K562 (cell line): ENCODE data around the gene KNDC1. TPM values are rescaled to one million over a fixed set of nuclear protein-coding genes. Genes with fewer than 3 reads are reported as not detected.
A peak's percentile ranks its signal among the peaks of the same experiment; 100 is the strongest.

Experiments used
- ATAC-seq: fragments of 200-7000 bp; cut with Tn5 transposase; 3 replicates; pipeline ENCODE4 v1.9.1; 2020; ENCODE audit warnings: moderate library complexity
- BruUV-seq: library from RNA; stranded (reverse); fragments of 400-500 nt; replicated peaks from 2 replicates; lab custom pipeline; 2021; lab: Mats Ljungman, UMichigan
- CTCF ChIA-PET: fragments of 300-600 bp; formaldehyde crosslinking; extraction: SDS; loops from one replicate; lab custom pipeline; 2021; ENCODE audit warnings: low intra/inter-chr PET ratio; lab: Yijun Ruan, JAX
- POLR2A ChIA-PET: fragments of 300-600, 350-650 bp; sonication (Branson Sonifier 250); formaldehyde crosslinking; extraction: SDS; loops from one replicate; lab custom pipeline; 2021; ENCODE audit warnings: antibody characterized with exemption, inconsistent platforms; lab: Yijun Ruan, JAX
- DNase-seq, 4 experiments: peaks; one replicate each; pipeline versions ENCODE4 v3.0.0 to v3.0.0-alpha.2; 2011 to 2018; ENCODE audit warnings: low spot score in 3 of 4, mixed read lengths in 3 of 4; ENCODE audit errors: extremely low read depth in 1 of 4
- FAIRE-seq: peaks from 2 replicates; lab custom pipeline; 2011; peaks lifted over from hg19 to GRCh38; lab: Jason Lieb, UNC
- H2AFZ ChIP-seq: 2 replicates; pipeline ENCODE4 v1.6.0; 2011; ENCODE audit warnings: low read depth, low read length, control low read depth, inconsistent platforms
- H3K27ac ChIP-seq: fragments of 200-600 bp; 3 replicates; pipeline ENCODE4 v1.8.0; 2011; ENCODE audit warnings: low read depth, mild to moderate bottlenecking, control low read depth, inconsistent platforms, low read length, moderate library complexity, mixed read lengths; ENCODE audit errors: extremely low read depth
- H3K27me3 ChIP-seq, 2 experiments: fragments of 300-600 bp in 1 of 2; 2 replicates in 1 of 2; 3 replicates in 1 of 2; pipeline versions ENCODE4 v1.6.0 to v1.8.0; 2011; ENCODE audit warnings: inconsistent platforms in 2 of 2, low read length in 2 of 2, mild to moderate bottlenecking in 1 of 2, mixed read lengths in 1 of 2, moderate library complexity in 1 of 2; ENCODE audit not compliant: control insufficient read depth in 2 of 2, insufficient read depth in 2 of 2
- H3K36me3 ChIP-seq: fragments of 300-600 bp; 3 replicates; pipeline ENCODE4 v1.8.0; 2011; ENCODE audit warnings: mild to moderate bottlenecking, low read length, inconsistent platforms; ENCODE audit not compliant: control insufficient read depth, insufficient read depth
- H3K4me1 ChIP-seq, 2 experiments: fragments of 200-600 bp in 1 of 2; replicated peaks in 1 of 2; 2 replicates in 1 of 2; 3 replicates in 1 of 2; pipeline versions ENCODE4 v1.5.1 to v1.8.0; 2011; ENCODE audit warnings: inconsistent platforms in 2 of 2, low read length in 2 of 2, mild to moderate bottlenecking in 1 of 2, mixed read lengths in 1 of 2, moderate library complexity in 1 of 2; ENCODE audit not compliant: control insufficient read depth in 2 of 2, insufficient read depth in 2 of 2
- H3K4me2 ChIP-seq: 2 replicates; pipeline ENCODE4 v1.6.1; 2011; ENCODE audit warnings: low read length, control low read depth, inconsistent platforms, mixed read lengths; ENCODE audit not compliant: insufficient read depth
- H3K4me3 ChIP-seq: fragments of 200-600 bp; sonication (generic), shearing (Covaris generic); 2 replicates; pipeline ENCODE4 v1.5.1; 2016; ENCODE audit warnings: control low read depth, inconsistent platforms
- H3K79me2 ChIP-seq: fragments of 200-600 bp; 3 replicates; pipeline ENCODE4 v1.8.0; 2011; ENCODE audit warnings: low read length, inconsistent platforms; ENCODE audit not compliant: control insufficient read depth, insufficient read depth
- H3K9ac ChIP-seq, 2 experiments: 2 replicates each; pipeline versions ENCODE4 v1.6.0 to v1.6.1; 2011; ENCODE audit warnings: low read depth in 2 of 2, low read length in 2 of 2, control low read depth in 1 of 2, inconsistent platforms in 1 of 2, mild to moderate bottlenecking in 1 of 2, mixed read lengths in 1 of 2; ENCODE audit not compliant: insufficient read depth in 1 of 2
- H3K9me1 ChIP-seq: one replicate; pipeline ENCODE4 v1.6.0; 2011; ENCODE audit warnings: inconsistent platforms, mild to moderate bottlenecking, low read length, moderate library complexity; ENCODE audit not compliant: control insufficient read depth, insufficient read depth
- H3K9me3 ChIP-seq: replicated peaks from 2 replicates; pipeline ENCODE4 v1.5.1; 2011; ENCODE audit warnings: low read depth, low read length, inconsistent platforms; ENCODE audit not compliant: control insufficient read depth, insufficient read depth
- H4K20me1 ChIP-seq: replicated peaks from 2 replicates; pipeline ENCODE4 v1.6.1; 2011; ENCODE audit warnings: low read length, inconsistent platforms, mixed read lengths; ENCODE audit not compliant: control insufficient read depth, insufficient read depth
- CBFA2T2 ChIP-seq: fragments of 450-650 bp; conservative IDR thresholded peaks from 2 replicates; pipeline ENCODE4 v1.6.1; 2017; ENCODE audit warnings: mild to moderate bottlenecking
- CGGBP1 ChIP-seq: fragments of 250-450 bp; sonication (Bioruptor Pico); IDR thresholded peaks from 2 replicates; pipeline ENCODE4 v1.9.0; 2021; ENCODE audit warnings: mild to moderate bottlenecking
- CREM ChIP-seq: IDR thresholded peaks from 2 replicates; pipeline ENCODE4 v1.6.1; 2014; ENCODE audit warnings: antibody characterized with exemption, low read depth
- CTCF ChIP-seq, 3 experiments: IDR thresholded peaks in 2 of 3; conservative IDR thresholded peaks in 1 of 3; 2 replicates each; pipeline ENCODE4 v1.5.1; 2011 to 2012; ENCODE audit warnings: low read length in 3 of 3, mild to moderate bottlenecking in 3 of 3, control low read depth in 2 of 3, improper control_type of control experiment in 1 of 3, inconsistent platforms in 1 of 3, low read depth in 1 of 3, mixed read lengths in 1 of 3, moderate library complexity in 1 of 3; ENCODE audit not compliant: insufficient read depth in 2 of 3
- FOXA3 ChIP-seq, 2 experiments: fragments of 450-650 bp in 1 of 2; sonication (generic) in 1 of 2; formaldehyde crosslinking; IDR thresholded peaks in 1 of 2; conservative IDR thresholded peaks in 1 of 2; 2 replicates each; pipeline versions ENCODE4 v1.4.0 to v1.8.0; 2020 to 2022; ENCODE audit warnings: mild to moderate bottlenecking in 2 of 2, missing genetic modification reagents in 1 of 2
- MEF2A ChIP-seq: IDR thresholded peaks from 2 replicates; pipeline ENCODE4 v1.6.1; 2011; ENCODE audit warnings: low read depth, mild to moderate bottlenecking, low read length, moderate library complexity; ENCODE audit not compliant: control insufficient read depth
- NFXL1 ChIP-seq: fragments of 450-650 bp; formaldehyde crosslinking; IDR thresholded peaks from 2 replicates; pipeline ENCODE4 v1.4.0; 2021; ENCODE audit warnings: mild to moderate bottlenecking
- ZFP1 ChIP-seq: fragments of 450-650 bp; formaldehyde crosslinking; IDR thresholded peaks from 2 replicates; pipeline ENCODE4 v1.4.0; 2020; ENCODE audit warnings: mild to moderate bottlenecking, mixed read lengths
- ZNF316 ChIP-seq: fragments of 450-650 bp; IDR thresholded peaks from 2 replicates; pipeline ENCODE4 v1.6.1; 2016
- ZNF764 ChIP-seq: fragments of 250-450 bp; sonication (Bioruptor Pico); IDR thresholded peaks from 2 replicates; pipeline ENCODE4 v1.4.0; 2020; ENCODE audit warnings: low read depth, mild to moderate bottlenecking, moderate library complexity
- WGBS: fragments of 100-300 bp; shearing (Covaris generic); methylation state at CpG from one replicate; pipeline ENCODE4 v1.1.6; 2016; ENCODE audit warnings: low coverage, mixed read lengths; ENCODE audit not compliant: insufficient coverage; ENCODE audit errors: missing lambda C conversion rate; 5-methylcytosine and 5-hydroxymethylcytosine counted together
- in situ Hi-C: fragments of 300-500 bp; cut with MboI; formaldehyde crosslinking; loops from 4 replicates; pipeline ENCODE4 v1.15.0; 2018; ENCODE audit warnings: inconsistent platforms, mixed read lengths
- intact Hi-C: fragments of 100-400 bp; cut with micrococcal nuclease; formaldehyde crosslinking; loops from 2 replicates; pipeline ENCODE4 v1.14.2; 2022
- polyA plus RNA-seq, 8 experiments: library from polyadenylated mRNA; depleted of rRNA in 4 of 8; stranded (reverse) in 5 of 8; unstranded in 3 of 8; fragments of >200 nt; fragmentation: Nextera tagmentation in 2 of 8; fragmentation: Illumina TruSeq in 1 of 8; extraction: Ambion mirVana in 2 of 8; extraction: Trizol in 1 of 8; gene quantifications; 2 replicates each; pipeline versions ENCODE4 v1.2.1 to v1.2.3, GENCODE V29; 2011 to 2014; ENCODE audit warnings: inconsistent platforms in 1 of 8, missing spikeins in 1 of 8
- total RNA-seq, 7 experiments: library from RNA; depleted of rRNA in 6 of 7; stranded (reverse); fragments of >200 nt in 6 of 7; fragmentation: Illumina TruSeq in 2 of 7; extraction: Trizol in 2 of 7; gene quantifications; 2 replicates each; pipeline versions ENCODE4 v1.2.1 to v1.2.3, GENCODE V29; 2011 to 2021; ENCODE audit warnings: low replicate concordance in 1 of 7
- TF ChIP-seq, protein P1 (sequence below): fragments of 450-650 bp; IDR thresholded peaks from 2 replicates; pipeline ENCODE4 v1.6.1; 2016; ENCODE audit warnings: borderline replicate concordance
- TF ChIP-seq, protein P2 (sequence below), 2 experiments: fragments of 450-650 bp; conservative IDR thresholded peaks; 2 replicates each; pipeline ENCODE4 v1.6.1; 2017; ENCODE audit warnings: mild to moderate bottlenecking in 2 of 2, moderate library complexity in 2 of 2
- TF ChIP-seq, protein P3 (sequence below), 2 experiments: fragments of 450-650 bp; IDR thresholded peaks; 2 replicates each; pipeline ENCODE4 v1.6.1; 2016

KNDC1 gene
- total and polyA plus RNA-seq, 9 of the 15 experiments (the other 6 are each of a cell fraction or from before 2014, with no cell fraction given) = 0.07 to 0.26 (median 0.11) TPM; not detected in 6

GRCh38 chr10:133242611-133243356, 82.8 kb downstream of the KNDC1 start (continued):
- TF ChIP-seq, protein P1, sequence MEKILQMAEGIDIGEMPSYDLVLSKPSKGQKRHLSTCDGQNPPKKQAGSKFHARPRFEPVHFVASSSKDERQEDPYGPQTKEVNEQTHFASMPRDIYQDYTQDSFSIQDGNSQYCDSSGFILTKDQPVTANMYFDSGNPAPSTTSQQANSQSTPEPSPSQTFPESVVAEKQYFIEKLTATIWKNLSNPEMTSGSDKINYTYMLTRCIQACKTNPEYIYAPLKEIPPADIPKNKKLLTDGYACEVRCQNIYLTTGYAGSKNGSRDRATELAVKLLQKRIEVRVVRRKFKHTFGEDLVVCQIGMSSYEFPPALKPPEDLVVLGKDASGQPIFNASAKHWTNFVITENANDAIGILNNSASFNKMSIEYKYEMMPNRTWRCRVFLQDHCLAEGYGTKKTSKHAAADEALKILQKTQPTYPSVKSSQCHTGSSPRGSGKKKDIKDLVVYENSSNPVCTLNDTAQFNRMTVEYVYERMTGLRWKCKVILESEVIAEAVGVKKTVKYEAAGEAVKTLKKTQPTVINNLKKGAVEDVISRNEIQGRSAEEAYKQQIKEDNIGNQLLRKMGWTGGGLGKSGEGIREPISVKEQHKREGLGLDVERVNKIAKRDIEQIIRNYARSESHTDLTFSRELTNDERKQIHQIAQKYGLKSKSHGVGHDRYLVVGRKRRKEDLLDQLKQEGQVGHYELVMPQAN = peak; percentile 64; the same call in 1 of the 2 replicates
- TF ChIP-seq ZFP1 (CRISPR knock-in tag) (no peak), MEF2A (no peak), CREM (peak; percentile 29; the same call in 1 of the 2 replicates)
- TF ChIP-seq, protein P2, sequence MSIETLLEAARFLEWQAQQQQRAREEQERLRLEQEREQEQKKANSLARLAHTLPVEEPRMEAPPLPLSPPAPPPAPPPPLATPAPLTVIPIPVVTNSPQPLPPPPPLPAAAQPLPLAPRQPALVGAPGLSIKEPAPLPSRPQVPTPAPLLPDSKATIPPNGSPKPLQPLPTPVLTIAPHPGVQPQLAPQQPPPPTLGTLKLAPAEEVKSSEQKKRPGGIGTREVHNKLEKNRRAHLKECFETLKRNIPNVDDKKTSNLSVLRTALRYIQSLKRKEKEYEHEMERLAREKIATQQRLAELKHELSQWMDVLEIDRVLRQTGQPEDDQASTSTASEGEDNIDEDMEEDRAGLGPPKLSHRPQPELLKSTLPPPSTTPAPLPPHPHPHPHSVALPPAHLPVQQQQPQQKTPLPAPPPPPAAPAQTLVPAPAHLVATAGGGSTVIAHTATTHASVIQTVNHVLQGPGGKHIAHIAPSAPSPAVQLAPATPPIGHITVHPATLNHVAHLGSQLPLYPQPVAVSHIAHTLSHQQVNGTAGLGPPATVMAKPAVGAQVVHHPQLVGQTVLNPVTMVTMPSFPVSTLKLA (conservative IDR thresholded peaks at IDR 0.05) = peak; percentile 87 to 93

DNA sequence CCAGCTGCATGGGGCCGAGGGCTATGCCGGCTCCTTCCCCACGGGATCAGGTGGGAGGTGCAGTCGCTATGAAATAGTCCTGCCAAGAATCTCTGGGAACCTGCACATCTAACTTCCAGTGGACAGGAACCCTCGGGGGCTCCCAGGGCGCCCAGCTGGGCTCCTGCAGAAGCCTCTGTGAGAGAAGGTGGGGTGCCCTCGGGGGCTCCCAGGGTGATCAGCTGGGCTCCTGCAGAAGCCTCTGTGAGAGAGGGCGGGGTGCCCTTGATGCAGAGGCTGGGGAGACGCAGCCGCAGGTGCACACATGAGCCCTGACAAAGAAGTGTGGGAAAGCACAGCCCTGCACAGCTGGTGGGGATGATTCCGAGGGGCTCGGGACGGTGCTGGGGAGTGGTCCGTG, 83.6 kb downstream of the KNDC1 start:
- WGBS = 62% methylated on average over 10 of the region's 14 CpGs
- POLR2A ChIA-PET = no interaction called here
- no peak overlapping the region for H3K27ac ChIP-seq
- H3K27me3 ChIP-seq = no peaks in the 10 kb centered on the region; a peak in 1 of 5 replicates
- no peak for DNase-seq
- no peak for ATAC-seq
- FAIRE-seq = no peak
- no peak overlapping the region for H3K4me2 ChIP-seq
- no peaks in the 10 kb centered on the region for H3K9me3 ChIP-seq
- intact Hi-C loops (no loop called here), in situ Hi-C loops (no loop called here)
- no TSS peak for BruUV-seq
- H3K4me1 ChIP-seq = peaks cover 34 to 84% of the 10 kb centered on the region in 2 experiments
- H3K79me2 ChIP-seq = no peaks in the 10 kb centered on the region
- no peaks in the 10 kb centered on the region for H3K9me1 ChIP-seq
- no peak overlapping the region for H2AFZ ChIP-seq
- no peak overlapping the region for H3K4me3 ChIP-seq
- CTCF ChIA-PET = no interaction called here
- H3K9ac ChIP-seq = peak overlapping the region in 1 of 2 experiments; percentile 45; a peak in 1 of 4 replicates
- no peaks in the 10 kb centered on the region for H4K20me1 ChIP-seq
- H3K36me3 ChIP-seq = no peaks in the 10 kb centered on the region
- TF ChIP-seq ZNF316 (no peak), CBFA2T2 (no peak), ZNF764 (no peak), NFXL1 (CRISPR knock-in tag) (no peak), FOXA3 (CRISPR knock-in tag; conservative IDR thresholded peaks at IDR 0.05 in 1 of 2, IDR thresholded peaks at IDR 0.05 in 1 of 2) (no peak), CTCF (IDR thresholded peaks at IDR 0.05 in 2 of 3, conservative IDR thresholded peaks at IDR 0.05 in 1 of 3; ENCODE audit: insufficient read depth in 2 of 3, low read depth in 1 of 3, low read length in 3 of 3) (no peak), CGGBP1 (CRISPR knock-in tag) (no peak)
- TF ChIP-seq, protein P3, sequence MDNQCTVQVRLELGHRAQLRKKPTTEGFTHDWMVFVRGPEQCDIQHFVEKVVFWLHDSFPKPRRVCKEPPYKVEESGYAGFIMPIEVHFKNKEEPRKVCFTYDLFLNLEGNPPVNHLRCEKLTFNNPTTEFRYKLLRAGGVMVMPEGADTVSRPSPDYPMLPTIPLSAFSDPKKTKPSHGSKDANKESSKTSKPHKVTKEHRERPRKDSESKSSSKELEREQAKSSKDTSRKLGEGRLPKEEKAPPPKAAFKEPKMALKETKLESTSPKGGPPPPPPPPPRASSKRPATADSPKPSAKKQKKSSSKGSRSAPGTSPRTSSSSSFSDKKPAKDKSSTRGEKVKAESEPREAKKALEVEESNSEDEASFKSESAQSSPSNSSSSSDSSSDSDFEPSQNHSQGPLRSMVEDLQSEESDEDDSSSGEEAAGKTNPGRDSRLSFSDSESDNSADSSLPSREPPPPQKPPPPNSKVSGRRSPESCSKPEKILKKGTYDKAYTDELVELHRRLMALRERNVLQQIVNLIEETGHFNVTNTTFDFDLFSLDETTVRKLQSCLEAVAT (IDR thresholded peaks at IDR 0.05) = no peak
